Glutamatergic neuron (in vitro differentiated cells): Measurements from ENCODE around the gene BYSL. TPM values are rescaled to one million over a fixed set of nuclear protein-coding genes. Genes with fewer than 3 reads are reported as not detected.
"Not testable (repeated sequence)": the region's sequence is repeated elsewhere in the genome, so short reads cannot be mapped to it uniquely, and the experiment has no call there.

ENCODE experiments used
- DNase-seq: peaks from one replicate; pipeline ENCODE4 v3.0.0; 2022
- H3K27ac Mint-ChIP-seq: one replicate; pipeline ENCODE4 v1.8.0; 2020; ENCODE audit warnings: mild to moderate bottlenecking, mixed read lengths, inconsistent platforms; ENCODE audit not compliant: unreplicated experiment
- H3K27me3 Mint-ChIP-seq: one replicate; pipeline ENCODE4 v1.8.0; 2020; ENCODE audit warnings: mild to moderate bottlenecking, moderate library complexity, mixed read lengths, inconsistent platforms; ENCODE audit not compliant: unreplicated experiment
- H3K36me3 Mint-ChIP-seq: one replicate; pipeline ENCODE4 v1.8.0; 2020; ENCODE audit warnings: mild to moderate bottlenecking, mixed read lengths, inconsistent platforms; ENCODE audit not compliant: unreplicated experiment
- H3K4me1 Mint-ChIP-seq: one replicate; pipeline ENCODE4 v1.8.0; 2020; ENCODE audit warnings: mild to moderate bottlenecking, low read depth, mixed read lengths, inconsistent platforms; ENCODE audit not compliant: unreplicated experiment
- H3K4me3 Mint-ChIP-seq: one replicate; pipeline ENCODE4 v1.8.0; 2020; ENCODE audit warnings: mild to moderate bottlenecking, mixed read lengths, inconsistent platforms; ENCODE audit not compliant: unreplicated experiment
- H3K9me3 Mint-ChIP-seq: one replicate; pipeline ENCODE4 v1.8.0; 2020; ENCODE audit warnings: mild to moderate bottlenecking, moderate library complexity, mixed read lengths, inconsistent platforms; ENCODE audit not compliant: unreplicated experiment
- CTCF ChIP-seq: fragments of 200-600 bp; sonication (generic); IDR thresholded peaks from one replicate; pipeline ENCODE4 v1.5.0; 2021; ENCODE audit not compliant: partially characterized antibody, unreplicated experiment
- total RNA-seq: library from RNA; stranded (reverse); fragmentation: NEBNext Ultra II Directional; extraction: Animal tissue kit (Norgen Biotek cat#: 25700); gene quantifications from one replicate; pipeline ENCODE4 v1.2.1, GENCODE V29; 2021; ENCODE audit not compliant: unreplicated experiment

The BYSL gene
- total RNA-seq, 1 donor from 2014 or later: 36.2 TPM

GRCh38 chr6:41941280-41942066 lies 20.2 kb downstream of the BYSL start, which contains the start of gene CCND3:
Gene CCND3 (minus strand): TSS chr6:41941808. CDS start chr6:41941649, 159 bp downstream.
- Mint-ChIP-seq H3K27me3 (peaks cover 13% of the 10 kb centered on the region), H3K4me1 (peaks cover 22% of the 10 kb centered on the region), H3K9me3 (peaks cover 10% of the 10 kb centered on the region), H3K4me3 (peak within 1 kb of the TSS; percentile 95), H3K36me3 (no peaks in the 10 kb centered on the region), H3K27ac (peak within 1 kb of the TSS; percentile 28)
- TF ChIP-seq CTCF: no peak
- DNase-seq: peak; percentile 90

- peaks cover 11% of the 10 kb centered on the region for H3K27me3 Mint-ChIP-seq
- H3K4me1 Mint-ChIP-seq: peaks cover 19% of the 10 kb centered on the region
- H3K36me3 Mint-ChIP-seq: no peaks in the 10 kb centered on the region
- peak overlapping the region; percentile 95 for H3K4me3 Mint-ChIP-seq
- no peak for DNase-seq
- peaks cover 8% of the 10 kb centered on the region for H3K9me3 Mint-ChIP-seq
- H3K27ac Mint-ChIP-seq: peak overlapping the region; percentile 28
- no peak for TF ChIP-seq CTCF
Measured at GRCh38 chr6:41942067-41942851, 21.0 kb downstream of the BYSL start.

- DNase-seq, H3K36me3 Mint-ChIP-seq, H3K4me3 Mint-ChIP-seq, H3K27ac Mint-ChIP-seq, H3K27me3 Mint-ChIP-seq, H3K9me3 Mint-ChIP-seq: not testable (repeated sequence)
- H3K4me1 Mint-ChIP-seq: peaks cover 16% of the 10 kb centered on the region
Measured at GRCh38 chr6:41942882-41943281, 21.6 kb downstream of the BYSL start.

GRCh38 chr6:41943456-41943855 lies 22.2 kb downstream of the BYSL start:
- DNase-seq: no peak
- no peaks in the 10 kb centered on the region for H3K36me3 Mint-ChIP-seq
- peaks cover 16% of the 10 kb centered on the region for H3K4me1 Mint-ChIP-seq
- H3K9me3 Mint-ChIP-seq: peaks cover 10% of the 10 kb centered on the region
- TF ChIP-seq CTCF: no peak
- no peak overlapping the region for H3K4me3 Mint-ChIP-seq
- no peak overlapping the region for H3K27ac Mint-ChIP-seq
- peaks cover 11% of the 10 kb centered on the region for H3K27me3 Mint-ChIP-seq

GRCh38 chr6:41947581-41948220 lies 26.4 kb downstream of the BYSL start:
- H3K4me1 Mint-ChIP-seq: no peaks in the 10 kb centered on the region

More at GRCh38 chr6:41947581-41948220, 26.4 kb downstream of the BYSL start:
- Mint-ChIP-seq H3K27ac (no peak overlapping the region), H3K36me3 (no peaks in the 10 kb centered on the region), H3K27me3 (peaks cover 3% of the 10 kb centered on the region), H3K4me3 (no peak overlapping the region), H3K9me3 (peaks cover 3% of the 10 kb centered on the region)
- no peak for TF ChIP-seq CTCF
- no peak for DNase-seq
